SK-N-SH treated with all-trans-retinoic acid at 6 μM for 48 hours (cell line): ENCODE data around the gene UFD1.
A peak's percentile ranks its signal among the peaks of the same experiment; 100 is the strongest.

Experiments
- ATAC-seq: fragments of 200-7000 bp; cut with Tn5 transposase; 3 replicates; pipeline ENCODE4 v1.9.1; 2020; ENCODE audit warnings: mild to moderate bottlenecking, moderate library complexity
- ARNTL ChIP-seq: fragments of 450-650 bp; formaldehyde crosslinking; IDR thresholded peaks from 2 replicates; pipeline ENCODE4 v1.5.0; 2020; ENCODE audit warnings: low read depth, mild to moderate bottlenecking, moderate library complexity, borderline replicate concordance
- BACH2 ChIP-seq: fragments of 250-450 bp; sonication (Bioruptor Pico); IDR thresholded peaks from 2 replicates; pipeline ENCODE4 v1.9.0; 2021; ENCODE audit warnings: mild to moderate bottlenecking, borderline replicate concordance
- CSDC2 ChIP-seq: fragments of 250-450 bp; sonication (Bioruptor Pico); IDR thresholded peaks from 2 replicates; pipeline ENCODE4 v1.5.0; 2020; ENCODE audit warnings: mild to moderate bottlenecking, moderate library complexity
- ESRRG ChIP-seq: fragments of 250-450 bp; sonication (Bioruptor Pico); IDR thresholded peaks from 2 replicates; pipeline ENCODE4 v1.6.1; 2021; ENCODE audit warnings: mild to moderate bottlenecking
- GLIS3 ChIP-seq: fragments of 250-450 bp; sonication (Bioruptor Pico); IDR thresholded peaks from 2 replicates; pipeline ENCODE4 v1.5.0; 2020; ENCODE audit warnings: mild to moderate bottlenecking, moderate library complexity
- ISL1 ChIP-seq: fragments of 250-450 bp; sonication (Bioruptor Pico); IDR thresholded peaks from 2 replicates; pipeline ENCODE4 v2.1.2; 2022; ENCODE audit warnings: mild to moderate bottlenecking, moderate library complexity
- RARB ChIP-seq: fragments of 250-450 bp; sonication (Bioruptor Pico); IDR thresholded peaks from 2 replicates; pipeline ENCODE4 v1.8.0; 2021; ENCODE audit warnings: mild to moderate bottlenecking, moderate library complexity
- SNAI2 ChIP-seq: fragments of 250-450 bp; sonication (Bioruptor Pico); IDR thresholded peaks from 2 replicates; pipeline ENCODE4 v1.5.0; 2020; ENCODE audit warnings: mild to moderate bottlenecking, moderate library complexity
- TCF4 ChIP-seq: fragments of 250-450 bp; sonication (Bioruptor Pico); IDR thresholded peaks from 2 replicates; pipeline ENCODE4 v1.8.0; 2021; ENCODE audit warnings: mild to moderate bottlenecking, moderate library complexity, borderline replicate concordance
- TOX ChIP-seq: fragments of 250-450 bp; sonication (Bioruptor Pico); IDR thresholded peaks from 2 replicates; pipeline ENCODE4 v1.8.0; 2021; ENCODE audit warnings: mild to moderate bottlenecking, moderate library complexity, borderline replicate concordance
- ZC3H10 ChIP-seq: fragments of 250-450 bp; sonication (Bioruptor Pico); IDR thresholded peaks from 2 replicates; pipeline ENCODE4 v1.5.1; 2021; ENCODE audit warnings: mild to moderate bottlenecking, moderate library complexity
- ZFP3 ChIP-seq: fragments of 250-450 bp; sonication (Bioruptor Pico); IDR thresholded peaks from 2 replicates; pipeline ENCODE4 v1.5.0; 2020; ENCODE audit warnings: mild to moderate bottlenecking, moderate library complexity
- ZFP30 ChIP-seq: fragments of 450-650 bp; formaldehyde crosslinking; IDR thresholded peaks from 2 replicates; pipeline ENCODE4 v1.5.0; 2022; ENCODE audit warnings: mild to moderate bottlenecking, moderate library complexity
- ZNF565 ChIP-seq: fragments of 450-650 bp; formaldehyde crosslinking; conservative IDR thresholded peaks from 2 replicates; pipeline ENCODE4 v1.5.0; 2020; ENCODE audit warnings: low read depth, mild to moderate bottlenecking, moderate library complexity
- ZNF70 ChIP-seq: fragments of 450-650 bp; formaldehyde crosslinking; IDR thresholded peaks from 2 replicates; pipeline ENCODE4 v1.5.0; 2020; ENCODE audit warnings: mild to moderate bottlenecking, moderate library complexity
- ZNF8 ChIP-seq: fragments of 450-650 bp; formaldehyde crosslinking; IDR thresholded peaks from 2 replicates; pipeline ENCODE4 v1.5.0; 2020; ENCODE audit warnings: mild to moderate bottlenecking, moderate library complexity
- TF ChIP-seq, protein P1 (sequence below): fragments of 250-450 bp; sonication (Bioruptor Pico); IDR thresholded peaks from 2 replicates; pipeline ENCODE4 v1.5.1; 2021; ENCODE audit warnings: mild to moderate bottlenecking, moderate library complexity
- TF ChIP-seq, protein P2 (sequence below): fragments of 250-450 bp; sonication (Bioruptor Pico); IDR thresholded peaks from 2 replicates; pipeline ENCODE4 v1.5.0; 2020; ENCODE audit warnings: mild to moderate bottlenecking, moderate library complexity
- TF ChIP-seq, protein P3 (sequence below): fragments of 250-450 bp; sonication (Bioruptor Pico); IDR thresholded peaks from 2 replicates; pipeline ENCODE4 v1.5.1; 2020; ENCODE audit warnings: low read depth, mild to moderate bottlenecking, moderate library complexity
- TF ChIP-seq, protein P4 (sequence below): fragments of 250-450 bp; sonication (Bioruptor Pico); IDR thresholded peaks from 2 replicates; pipeline ENCODE4 v1.8.0; 2020; ENCODE audit warnings: mild to moderate bottlenecking, moderate library complexity, borderline replicate concordance
- TF ChIP-seq, protein P5 (sequence below): fragments of 250-450 bp; sonication (Bioruptor Pico); IDR thresholded peaks from 2 replicates; pipeline ENCODE4 v1.8.0; 2021; ENCODE audit warnings: low read depth, mild to moderate bottlenecking, moderate library complexity, borderline replicate concordance

Gene UFD1

DNA sequence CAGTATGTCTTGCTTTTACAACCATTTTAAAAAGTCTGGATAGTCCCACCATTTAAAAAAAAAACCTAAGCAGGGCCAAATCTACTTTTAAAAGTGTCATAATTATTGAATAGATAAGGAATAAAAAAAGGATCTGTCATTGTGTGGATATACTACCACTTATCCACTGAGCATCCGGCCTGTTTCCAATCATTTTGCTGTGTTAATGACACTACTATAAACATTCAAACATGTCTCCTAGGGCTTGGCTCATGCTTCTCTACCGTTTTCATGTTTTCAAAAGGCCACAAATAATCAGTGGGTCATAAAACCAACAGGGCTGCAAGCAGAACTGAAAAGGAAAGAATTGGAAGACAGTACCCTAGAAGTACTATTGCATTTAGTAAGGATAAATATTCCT lies 19.0 kb downstream of the UFD1 start:
- no peak for ATAC-seq
- TF ChIP-seq BACH2 (CRISPR knock-in tag): no peak
- no peak for TF ChIP-seq ISL1 (CRISPR knock-in tag)
- no peak for TF ChIP-seq ZC3H10
- no peak for TF ChIP-seq ZNF70
- no peak for TF ChIP-seq ZNF565
- TF ChIP-seq SNAI2 (CRISPR knock-in tag): no peak

DNA sequence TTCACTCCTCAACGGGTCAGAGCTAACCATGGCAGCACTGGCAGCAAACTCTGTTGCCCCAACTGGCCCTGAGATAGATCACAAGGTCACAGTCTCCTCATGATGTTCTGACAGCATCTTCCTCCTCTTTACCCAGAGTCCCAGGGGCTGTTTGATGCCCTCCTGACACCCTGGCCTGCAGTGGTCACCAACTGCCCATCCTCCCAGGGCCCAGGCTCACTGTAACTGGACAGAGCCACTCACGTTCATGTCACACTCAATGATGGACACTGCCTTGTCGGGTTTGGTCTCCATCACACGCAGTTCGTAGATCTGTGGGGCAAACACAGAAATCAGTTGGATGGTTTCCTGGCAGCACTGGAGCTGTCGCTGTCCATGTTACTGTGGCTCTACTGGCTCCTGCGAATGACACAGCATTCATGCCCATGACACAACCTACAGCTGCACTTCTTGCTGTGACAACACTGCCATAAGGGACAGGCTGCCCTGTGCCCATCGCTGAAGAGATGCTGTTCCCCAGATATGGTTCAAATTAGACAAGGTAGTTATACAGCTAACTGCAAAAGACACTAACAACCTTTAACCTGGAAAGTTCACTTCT lies 21.1 kb downstream of the UFD1 start:
- ATAC-seq: no peak

DNA sequence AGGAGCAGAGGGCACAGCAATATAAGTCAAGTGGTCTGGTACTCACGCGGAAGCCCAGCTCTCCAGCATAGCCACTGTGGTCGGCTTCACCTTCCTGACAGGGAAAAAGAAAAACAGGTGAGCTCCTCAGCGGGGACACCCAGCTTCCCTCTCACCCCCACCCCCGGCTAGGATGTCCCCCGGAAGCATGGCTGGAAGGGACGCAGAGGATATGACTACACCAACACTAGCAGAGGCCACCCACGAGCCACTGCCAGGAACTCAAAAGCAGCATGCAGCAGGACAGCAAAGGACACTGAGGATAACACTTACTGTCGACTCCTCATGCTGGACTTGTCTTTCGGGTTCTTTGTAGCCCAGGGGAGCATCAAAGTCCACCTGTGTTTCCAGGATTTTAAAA lies 22.5 kb downstream of the UFD1 start:
- no peak for ATAC-seq
- TF ChIP-seq, protein P1, sequence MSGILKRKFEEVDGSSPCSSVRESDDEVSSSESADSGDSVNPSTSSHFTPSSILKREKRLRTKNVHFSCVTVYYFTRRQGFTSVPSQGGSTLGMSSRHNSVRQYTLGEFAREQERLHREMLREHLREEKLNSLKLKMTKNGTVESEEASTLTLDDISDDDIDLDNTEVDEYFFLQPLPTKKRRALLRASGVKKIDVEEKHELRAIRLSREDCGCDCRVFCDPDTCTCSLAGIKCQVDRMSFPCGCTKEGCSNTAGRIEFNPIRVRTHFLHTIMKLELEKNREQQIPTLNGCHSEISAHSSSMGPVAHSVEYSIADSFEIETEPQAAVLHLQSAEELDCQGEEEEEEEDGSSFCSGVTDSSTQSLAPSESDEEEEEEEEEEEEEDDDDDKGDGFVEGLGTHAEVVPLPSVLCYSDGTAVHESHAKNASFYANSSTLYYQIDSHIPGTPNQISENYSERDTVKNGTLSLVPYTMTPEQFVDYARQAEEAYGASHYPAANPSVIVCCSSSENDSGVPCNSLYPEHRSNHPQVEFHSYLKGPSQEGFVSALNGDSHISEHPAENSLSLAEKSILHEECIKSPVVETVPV (CRISPR knock-in tag): no peak
- TF ChIP-seq GLIS3 (CRISPR knock-in tag) (no peak), ZC3H10 (no peak), CSDC2 (CRISPR knock-in tag) (no peak), SNAI2 (CRISPR knock-in tag) (no peak), ISL1 (CRISPR knock-in tag) (no peak), ZNF70 (no peak), TOX (no peak), TCF4 (CRISPR knock-in tag) (no peak), ARNTL (CRISPR knock-in tag) (no peak), ZFP30 (CRISPR knock-in tag) (no peak), ZNF8 (CRISPR knock-in tag) (no peak), ESRRG (CRISPR knock-in tag) (no peak), ZFP3 (CRISPR knock-in tag) (no peak), BACH2 (CRISPR knock-in tag) (no peak)
- TF ChIP-seq, protein P2, sequence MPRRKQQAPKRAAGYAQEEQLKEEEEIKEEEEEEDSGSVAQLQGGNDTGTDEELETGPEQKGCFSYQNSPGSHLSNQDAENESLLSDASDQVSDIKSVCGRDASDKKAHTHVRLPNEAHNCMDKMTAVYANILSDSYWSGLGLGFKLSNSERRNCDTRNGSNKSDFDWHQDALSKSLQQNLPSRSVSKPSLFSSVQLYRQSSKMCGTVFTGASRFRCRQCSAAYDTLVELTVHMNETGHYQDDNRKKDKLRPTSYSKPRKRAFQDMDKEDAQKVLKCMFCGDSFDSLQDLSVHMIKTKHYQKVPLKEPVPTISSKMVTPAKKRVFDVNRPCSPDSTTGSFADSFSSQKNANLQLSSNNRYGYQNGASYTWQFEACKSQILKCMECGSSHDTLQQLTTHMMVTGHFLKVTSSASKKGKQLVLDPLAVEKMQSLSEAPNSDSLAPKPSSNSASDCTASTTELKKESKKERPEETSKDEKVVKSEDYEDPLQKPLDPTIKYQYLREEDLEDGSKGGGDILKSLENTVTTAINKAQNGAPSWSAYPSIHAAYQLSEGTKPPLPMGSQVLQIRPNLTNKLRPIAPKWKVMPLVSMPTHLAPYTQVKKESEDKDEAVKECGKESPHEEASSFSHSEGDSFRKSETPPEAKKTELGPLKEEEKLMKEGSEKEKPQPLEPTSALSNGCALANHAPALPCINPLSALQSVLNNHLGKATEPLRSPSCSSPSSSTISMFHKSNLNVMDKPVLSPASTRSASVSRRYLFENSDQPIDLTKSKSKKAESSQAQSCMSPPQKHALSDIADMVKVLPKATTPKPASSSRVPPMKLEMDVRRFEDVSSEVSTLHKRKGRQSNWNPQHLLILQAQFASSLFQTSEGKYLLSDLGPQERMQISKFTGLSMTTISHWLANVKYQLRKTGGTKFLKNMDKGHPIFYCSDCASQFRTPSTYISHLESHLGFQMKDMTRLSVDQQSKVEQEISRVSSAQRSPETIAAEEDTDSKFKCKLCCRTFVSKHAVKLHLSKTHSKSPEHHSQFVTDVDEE: no peak
- TF ChIP-seq, protein P3, sequence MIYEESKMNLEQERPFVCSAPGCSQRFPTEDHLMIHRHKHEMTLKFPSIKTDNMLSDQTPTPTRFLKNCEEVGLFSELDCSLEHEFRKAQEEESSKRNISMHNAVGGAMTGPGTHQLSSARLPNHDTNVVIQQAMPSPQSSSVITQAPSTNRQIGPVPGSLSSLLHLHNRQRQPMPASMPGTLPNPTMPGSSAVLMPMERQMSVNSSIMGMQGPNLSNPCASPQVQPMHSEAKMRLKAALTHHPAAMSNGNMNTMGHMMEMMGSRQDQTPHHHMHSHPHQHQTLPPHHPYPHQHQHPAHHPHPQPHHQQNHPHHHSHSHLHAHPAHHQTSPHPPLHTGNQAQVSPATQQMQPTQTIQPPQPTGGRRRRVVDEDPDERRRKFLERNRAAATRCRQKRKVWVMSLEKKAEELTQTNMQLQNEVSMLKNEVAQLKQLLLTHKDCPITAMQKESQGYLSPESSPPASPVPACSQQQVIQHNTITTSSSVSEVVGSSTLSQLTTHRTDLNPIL (CRISPR knock-in tag): no peak
- TF ChIP-seq, protein P4, sequence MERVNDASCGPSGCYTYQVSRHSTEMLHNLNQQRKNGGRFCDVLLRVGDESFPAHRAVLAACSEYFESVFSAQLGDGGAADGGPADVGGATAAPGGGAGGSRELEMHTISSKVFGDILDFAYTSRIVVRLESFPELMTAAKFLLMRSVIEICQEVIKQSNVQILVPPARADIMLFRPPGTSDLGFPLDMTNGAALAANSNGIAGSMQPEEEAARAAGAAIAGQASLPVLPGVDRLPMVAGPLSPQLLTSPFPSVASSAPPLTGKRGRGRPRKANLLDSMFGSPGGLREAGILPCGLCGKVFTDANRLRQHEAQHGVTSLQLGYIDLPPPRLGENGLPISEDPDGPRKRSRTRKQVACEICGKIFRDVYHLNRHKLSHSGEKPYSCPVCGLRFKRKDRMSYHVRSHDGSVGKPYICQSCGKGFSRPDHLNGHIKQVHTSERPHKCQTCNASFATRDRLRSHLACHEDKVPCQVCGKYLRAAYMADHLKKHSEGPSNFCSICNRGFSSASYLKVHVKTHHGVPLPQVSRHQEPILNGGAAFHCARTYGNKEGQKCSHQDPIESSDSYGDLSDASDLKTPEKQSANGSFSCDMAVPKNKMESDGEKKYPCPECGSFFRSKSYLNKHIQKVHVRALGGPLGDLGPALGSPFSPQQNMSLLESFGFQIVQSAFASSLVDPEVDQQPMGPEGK: no peak
- TF ChIP-seq, all 23 proteins: peak for 0

More for the DNA sequence above, 21.1 kb downstream of the UFD1 start:
- TF ChIP-seq ZNF70: no peak
- TF ChIP-seq ZFP30 (CRISPR knock-in tag): no peak
- no peak for TF ChIP-seq ZNF565

DNA sequence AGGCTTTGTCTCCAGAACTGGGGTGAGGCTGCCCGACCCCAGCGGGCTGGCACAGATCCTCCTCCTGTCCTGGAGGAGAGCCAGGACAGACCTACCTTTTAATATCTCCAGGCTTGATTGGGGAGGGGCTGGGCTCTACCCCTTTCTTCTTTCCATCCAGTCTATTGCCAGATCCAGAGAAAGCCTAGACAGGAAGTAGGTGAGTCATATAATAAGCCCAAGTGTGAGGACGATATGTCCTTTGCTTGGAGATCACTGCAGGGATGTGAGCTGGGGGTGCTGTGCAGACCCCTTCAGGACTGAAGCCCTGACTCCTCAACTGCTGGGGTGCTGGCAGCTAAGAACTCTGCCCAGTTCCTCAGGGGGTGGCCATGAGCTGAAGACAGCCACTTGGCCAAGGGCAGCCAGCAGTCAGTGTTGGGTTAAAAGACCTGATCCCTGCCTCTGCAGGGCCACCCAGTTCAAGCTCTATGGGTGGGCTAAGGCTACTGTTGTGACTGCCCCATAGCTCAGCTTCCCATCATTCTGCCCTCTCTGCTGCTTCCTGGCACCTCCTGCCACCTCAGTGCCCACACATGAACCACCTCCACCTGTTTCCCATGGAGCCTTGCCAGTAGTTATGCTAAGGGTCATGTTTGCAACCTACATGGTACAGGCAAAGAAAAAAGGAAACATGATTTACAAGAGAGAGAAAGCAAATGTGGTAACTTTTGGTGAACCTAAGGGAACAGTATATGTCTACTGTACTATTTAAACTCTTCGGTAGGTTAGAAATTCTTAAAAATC lies 23.2 kb downstream of the UFD1 start:
- peak; percentile 55; the same call in 1 of the 3 replicates for ATAC-seq
- TF ChIP-seq CSDC2 (CRISPR knock-in tag): no peak
- TF ChIP-seq, protein P5, sequence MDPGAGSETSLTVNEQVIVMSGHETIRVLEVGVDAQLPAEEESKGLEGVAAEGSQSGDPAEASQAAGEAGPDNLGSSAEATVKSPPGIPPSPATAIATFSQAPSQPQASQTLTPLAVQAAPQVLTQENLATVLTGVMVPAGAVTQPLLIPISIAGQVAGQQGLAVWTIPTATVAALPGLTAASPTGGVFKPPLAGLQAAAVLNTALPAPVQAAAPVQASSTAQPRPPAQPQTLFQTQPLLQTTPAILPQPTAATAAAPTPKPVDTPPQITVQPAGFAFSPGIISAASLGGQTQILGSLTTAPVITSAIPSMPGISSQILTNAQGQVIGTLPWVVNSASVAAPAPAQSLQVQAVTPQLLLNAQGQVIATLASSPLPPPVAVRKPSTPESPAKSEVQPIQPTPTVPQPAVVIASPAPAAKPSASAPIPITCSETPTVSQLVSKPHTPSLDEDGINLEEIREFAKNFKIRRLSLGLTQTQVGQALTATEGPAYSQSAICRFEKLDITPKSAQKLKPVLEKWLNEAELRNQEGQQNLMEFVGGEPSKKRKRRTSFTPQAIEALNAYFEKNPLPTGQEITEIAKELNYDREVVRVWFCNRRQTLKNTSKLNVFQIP: no peak
- TF ChIP-seq RARB (CRISPR knock-in tag): no peak
- TF ChIP-seq, protein P4: no peak
- no peak for TF ChIP-seq TOX
- TF ChIP-seq, protein P2: no peak
- TF ChIP-seq ZNF565: no peak
